ENCODE results near the gene GSN. TPM values are rescaled to one million over a fixed set of nuclear protein-coding genes. Genes with fewer than 3 reads are reported as not detected.

GSN gene
- polyA plus RNA-seq, 1 of the 3 experiments (the other 2 are of a cell fraction), result 168 TPM

DNA sequence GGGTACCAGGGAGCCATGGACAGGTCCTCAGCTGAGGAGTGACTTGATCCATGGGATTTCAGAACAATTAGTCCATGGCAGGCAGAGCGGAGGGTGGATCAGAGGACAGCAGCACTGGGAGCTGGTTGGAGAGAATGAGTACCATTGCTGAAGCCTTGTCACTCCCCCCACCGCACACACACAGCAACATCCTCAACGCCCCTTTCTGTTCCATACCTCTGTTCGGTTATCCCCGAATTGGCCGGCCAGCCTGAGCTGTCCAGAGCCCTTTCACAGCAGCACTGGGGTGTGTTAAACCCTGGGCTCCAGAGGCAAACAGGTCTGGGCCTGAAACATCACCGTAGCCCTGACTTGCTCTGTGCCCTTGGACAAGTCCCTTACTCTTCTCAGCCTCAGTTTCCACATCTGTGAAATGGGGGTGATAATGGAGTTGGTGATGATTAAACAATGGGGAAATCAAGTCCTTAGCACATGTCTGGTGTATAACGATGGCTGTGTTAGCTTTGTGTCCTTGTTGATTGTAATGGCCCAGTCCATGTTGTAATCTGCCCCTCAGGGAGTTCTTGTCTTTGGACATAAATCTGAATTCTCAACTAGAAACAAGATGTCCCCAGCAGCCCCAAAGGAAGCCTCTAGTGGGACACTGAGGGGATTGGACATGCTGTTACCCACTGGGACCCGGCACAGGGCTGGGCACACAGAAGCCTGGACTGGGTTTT is 16.9 kb downstream of the GSN start:
- no peaks in the 10 kb centered on the region for H4K20me1 ChIP-seq (ENCODE audit: insufficient read depth)
- H2AFZ ChIP-seq (ENCODE audit: low read depth), result no peak overlapping the region
- ChIA-PET CTCF (interaction anchor here (1.4 to 1.5 kb wide), 2 partner anchors 35 to 84 kb away, joined by 3 to 9 read pairs; no protein-coding TSS in a partner anchor), POLR2A (no interaction called here)
- no peaks in the 10 kb centered on the region for H3K27me3 ChIP-seq (ENCODE audit: insufficient read depth)
- peaks cover 21% of the 10 kb centered on the region for H3F3A ChIP-seq (replicated peaks; ENCODE audit: insufficient read depth)
- no peaks in the 10 kb centered on the region for H3K9me2 ChIP-seq
- H3K27ac ChIP-seq (ENCODE audit: low read depth in 2 of 2, low read length in 1 of 2), result peak overlapping the region in 1 of 2 experiments; percentile 94; a peak in 1 of 4 replicates
- no peak overlapping the region for H3K4me2 ChIP-seq
- peaks cover 47 to 97% of the 10 kb centered on the region in 2 experiments; a peak in 3 of 4 replicates for H3K4me1 ChIP-seq (ENCODE audit: control insufficient read depth in 1 of 2, insufficient read depth in 2 of 2, low read depth in 1 of 2, low read length in 1 of 2)
- no peak for TF ChIP-seq SIN3A (IDR thresholded peaks at IDR 0.05; ENCODE audit: borderline replicate concordance, low read depth, low read length)
- TF ChIP-seq REST (IDR thresholded peaks at IDR 0.05; ENCODE audit: low read depth, low read length), result no peak
- H3K9me3 ChIP-seq, result no peaks in the 10 kb centered on the region
- H3K36me3 ChIP-seq (replicated peaks in 1 of 2; ENCODE audit: control insufficient read depth in 1 of 2, insufficient read depth in 2 of 2, low read length in 1 of 2), result peaks cover 0 to 16% of the 10 kb centered on the region in 2 experiments
- H3K9ac ChIP-seq, result peak overlapping the region; percentile 76; the same call in 1 of the 2 replicates
- no peak overlapping the region for H3K4me3 ChIP-seq (ENCODE audit: low read depth in 2 of 2, low read length in 1 of 2)
- H3K79me2 ChIP-seq (ENCODE audit: insufficient read depth), result peaks cover 50% of the 10 kb centered on the region
- WGBS (ENCODE audit: low lambda C conversion rate), result 97% methylated on average over 5 of the region's 9 CpGs
- no peak for DNase-seq

DNA sequence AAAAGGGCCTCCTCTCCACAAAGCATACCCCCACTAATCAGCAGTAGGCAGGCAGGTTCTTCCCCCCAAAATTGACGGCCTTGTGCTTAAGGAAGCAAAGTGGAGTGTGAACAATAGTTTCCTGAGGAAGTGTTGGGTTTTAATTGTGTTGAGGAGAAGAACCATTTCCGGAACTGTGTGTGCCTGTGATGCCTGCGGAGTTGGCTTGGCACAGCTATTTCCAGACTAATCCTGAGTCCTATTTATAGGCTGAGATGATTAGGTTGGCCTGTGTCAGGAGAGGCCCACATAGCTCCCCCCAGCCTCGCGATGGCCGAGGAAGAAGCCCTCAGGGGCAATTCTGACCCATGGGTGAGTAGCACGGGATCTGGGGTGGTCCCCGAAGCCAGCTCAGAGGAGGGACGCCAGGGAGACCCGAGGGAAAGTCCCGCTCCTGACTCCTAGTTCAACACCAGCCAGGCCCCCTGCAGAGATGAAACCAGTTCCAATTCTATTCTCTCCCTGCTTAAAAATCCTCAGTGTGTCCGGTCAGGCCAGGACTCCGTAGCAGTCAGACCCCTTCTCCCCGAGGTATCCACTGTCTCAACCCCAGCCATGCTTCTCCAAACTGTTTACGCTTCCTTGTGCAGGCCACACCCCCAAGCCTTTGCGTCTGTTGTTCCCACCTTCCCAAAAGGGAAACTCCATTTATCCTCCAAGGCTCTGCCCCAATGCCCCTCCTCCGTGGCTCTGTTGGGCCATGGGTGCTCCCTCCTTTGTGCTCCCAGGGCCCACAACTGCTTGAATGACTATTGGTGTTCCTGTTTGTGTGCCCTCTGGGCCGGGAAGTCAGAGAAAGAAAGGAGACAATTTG is 18.1 kb downstream of the GSN start:
- POLR2A ChIA-PET, result no interaction called here
- peak overlapping the region; percentile 88 to 94 for H3K27ac ChIP-seq (ENCODE audit: low read depth in 2 of 2, low read length in 1 of 2)
- H4K20me1 ChIP-seq (ENCODE audit: insufficient read depth), result no peaks in the 10 kb centered on the region
- no peaks in the 10 kb centered on the region for H3K9me2 ChIP-seq
- H3K79me2 ChIP-seq (ENCODE audit: insufficient read depth), result peaks cover 39% of the 10 kb centered on the region
- H3K4me1 ChIP-seq (ENCODE audit: control insufficient read depth in 1 of 2, insufficient read depth in 2 of 2, low read depth in 1 of 2, low read length in 1 of 2), result peaks cover 44 to 91% of the 10 kb centered on the region in 2 experiments; a peak in 3 of 4 replicates
- WGBS (ENCODE audit: low lambda C conversion rate), result 59% methylated on average over 17 of the region's 18 CpGs
- peaks cover 27% of the 10 kb centered on the region for H3F3A ChIP-seq (replicated peaks; ENCODE audit: insufficient read depth)
- CTCF ChIA-PET, result interaction anchor here (1.4 to 3.6 kb wide), 5 partner anchors 8 to 253 kb away, joined by 3 to 25 read pairs (median 6); no protein-coding TSS in a partner anchor
- H3K4me2 ChIP-seq, result peak overlapping the region; percentile 81
- DNase-seq, result no peak
- H3K9me3 ChIP-seq, result no peaks in the 10 kb centered on the region
- no peaks in the 10 kb centered on the region for H3K27me3 ChIP-seq (ENCODE audit: insufficient read depth)
- H2AFZ ChIP-seq (ENCODE audit: low read depth), result peak overlapping the region; percentile 16; the same call in 1 of the 2 replicates
- peak overlapping the region; percentile 76 for H3K9ac ChIP-seq
- peaks cover 0 to 16% of the 10 kb centered on the region in 2 experiments for H3K36me3 ChIP-seq (replicated peaks in 1 of 2; ENCODE audit: control insufficient read depth in 1 of 2, insufficient read depth in 2 of 2, low read length in 1 of 2)
- TF ChIP-seq MEF2A (IDR thresholded peaks at IDR 0.05; ENCODE audit: borderline replicate concordance, low read depth) (peak; percentile 43; the same call in 1 of the 2 replicates), RFX5 (IDR thresholded peaks at IDR 0.05; ENCODE audit: low read length) (no peak)
- no peak overlapping the region for H3K4me3 ChIP-seq (ENCODE audit: low read depth in 2 of 2, low read length in 1 of 2)
